Measurements from ENCODE around the gene COPS3. TPM values are rescaled to one million over a fixed set of nuclear protein-coding genes. Genes with fewer than 3 reads are reported as not detected.

The COPS3 gene
- total and polyA plus RNA-seq, 2 of the 4 experiments (the other 2 are of a cell fraction), result 71.4 to 144 TPM

GRCh38 chr17:17252149-17252661, 28.8 kb downstream of the COPS3 start:
- H3K9me3 ChIP-seq (ENCODE audit: control insufficient read depth, insufficient read depth, low read length), result no peaks in the 10 kb centered on the region
- peak overlapping the region; percentile 15 for H2AK9ac ChIP-seq (replicated peaks; ENCODE audit: low read depth, low read length, poor library complexity)
- in situ Hi-C loops (cut with MboI; ENCODE audit: low sequenced_read_pairs), result no loop called here
- peaks cover 43% of the 10 kb centered on the region for H3K36me3 ChIP-seq (ENCODE audit: control insufficient read depth, insufficient read depth, low read length)
- no peaks in the 10 kb centered on the region for H3K4me1 ChIP-seq (ENCODE audit: control insufficient read depth, insufficient read depth, low read length)
- no peaks in the 10 kb centered on the region for H4K20me1 ChIP-seq (ENCODE audit: insufficient read depth, low read length)
- WGBS, 2 experiments (ENCODE audit: extremely low coverage in 2 of 2, insufficient read length in 1 of 2), result 100% methylated on average over 3 of the region's 9 CpGs; no CpG with 5 or more reads in 1 of the 2 experiments
- H2BK120ac ChIP-seq (ENCODE audit: low read depth, low read length), result no peak overlapping the region
- no peak overlapping the region for H2AFZ ChIP-seq (replicated peaks; ENCODE audit: low read length, poor library complexity)
- H3K4ac ChIP-seq (ENCODE audit: low read depth, low read length), result no peak overlapping the region
- H3K27ac ChIP-seq (ENCODE audit: insufficient read depth, low read length), result no peak overlapping the region
- dilution Hi-C loops (cut with HindIII; ENCODE audit: low sequenced_read_pairs, unreplicated experiment), result no loop called here
- no TSS peak for BruUV-seq (replicated peaks)
- no peak overlapping the region for H3K4me2 ChIP-seq (ENCODE audit: low read depth, low read length)
- no peak overlapping the region for H3K18ac ChIP-seq (ENCODE audit: low read depth, low read length)
- DNase-seq, result no peak
- no peak overlapping the region for H2BK20ac ChIP-seq (ENCODE audit: low read depth, low read length)
- H3K27me3 ChIP-seq (ENCODE audit: control insufficient read depth, insufficient read depth, low read length), result no peaks in the 10 kb centered on the region
- no peak overlapping the region for H2BK15ac ChIP-seq (ENCODE audit: low read depth, low read length)
- POLR2A ChIA-PET (ENCODE audit: unreplicated experiment), result no interaction called here
- CTCF ChIA-PET, result no interaction called here
- H3K56ac ChIP-seq (ENCODE audit: extremely low read depth, insufficient read depth, low read length), result no peak overlapping the region
- H2BK5ac ChIP-seq (ENCODE audit: low read depth, low read length, poor library complexity, severe bottlenecking), result no peak overlapping the region
- no peak overlapping the region for H3K14ac ChIP-seq (replicated peaks; ENCODE audit: low read depth, low read length)
- H3K4me3 ChIP-seq (ENCODE audit: insufficient read depth, low read depth, low read length), result no peak overlapping the region
- no peak for TF ChIP-seq MAFK (IDR thresholded peaks at IDR 0.05; ENCODE audit: low read depth, low read length)
- TF ChIP-seq MXI1 (IDR thresholded peaks at IDR 0.05; ENCODE audit: borderline replicate concordance, low read depth, low read length), result no peak
- TF ChIP-seq NFE2L2 (IDR thresholded peaks at IDR 0.05; ENCODE audit: low read depth, low read length), result no peak
- TF ChIP-seq BHLHE40 (IDR thresholded peaks at IDR 0.05; ENCODE audit: low read depth, low read length), result no peak
- no peak for TF ChIP-seq CTCF (conservative IDR thresholded peaks at IDR 0.05; ENCODE audit: low read depth, low read length)
- TF ChIP-seq SMC3 (IDR thresholded peaks at IDR 0.05; ENCODE audit: low read depth, low read length), result no peak
- no peak for TF ChIP-seq RCOR1 (IDR thresholded peaks at IDR 0.05; ENCODE audit: insufficient replicate concordance, low read length)
- no peak for TF ChIP-seq CHD1 (IDR thresholded peaks at IDR 0.05; ENCODE audit: low read depth, low read length)
- TF ChIP-seq ELK1 (IDR thresholded peaks at IDR 0.05; ENCODE audit: borderline replicate concordance, low read depth, low read length), result no peak
- no peak for TF ChIP-seq USF2 (IDR thresholded peaks at IDR 0.05; ENCODE audit: low read depth, low read length)
- no peak for TF ChIP-seq MAZ (IDR thresholded peaks at IDR 0.05; ENCODE audit: borderline replicate concordance, low read depth, low read length)
- TF ChIP-seq POLR2A (IDR thresholded peaks at IDR 0.05; ENCODE audit: low read depth, low read length), result no peak
- TF ChIP-seq RFX5 (IDR thresholded peaks at IDR 0.05; ENCODE audit: low read depth, low read length), result no peak
- TF ChIP-seq FOS (IDR thresholded peaks at IDR 0.05; ENCODE audit: low read depth, low read length), result no peak
- TF ChIP-seq CEBPB (IDR thresholded peaks at IDR 0.05; ENCODE audit: low read depth, low read length), result no peak
- no peak for TF ChIP-seq RAD21 (IDR thresholded peaks at IDR 0.05; ENCODE audit: low read length)
- H2AK5ac ChIP-seq (ENCODE audit: low read depth, low read length), result no peak overlapping the region
- intact Hi-C loops (cut with micrococcal nuclease), result no loop called here
- no peak overlapping the region for H3K23ac ChIP-seq (ENCODE audit: low read depth, low read length)
- no peak overlapping the region for H4K91ac ChIP-seq (ENCODE audit: insufficient read depth, low read depth, low read length)
- ATAC-seq (ENCODE audit: low read depth), result no peak
- peaks cover 3% of the 10 kb centered on the region; the same call in 1 of the 2 replicates for H3K9me1 ChIP-seq (ENCODE audit: insufficient read depth, low read length)
- peaks cover 3 to 7% of the 10 kb centered on the region in 2 experiments; a peak in 1 of 4 replicates for H3K79me1 ChIP-seq (ENCODE audit: low read depth in 1 of 2, low read length in 2 of 2)
- no peak overlapping the region for H4K8ac ChIP-seq (ENCODE audit: low read depth in 2 of 2, low read length in 2 of 2)
- no peak overlapping the region for H4K5ac ChIP-seq (ENCODE audit: low read depth, low read length)
- no peak overlapping the region for H3K9ac ChIP-seq (ENCODE audit: low read depth, low read length)
